HL-60 (cell line): ENCODE results near the gene HOXD4.

Source experiments
- DNase-seq, 2 experiments: peaks; one replicate each; pipeline ENCODE4 v3.0.0-alpha.2; 2010 to 2020; ENCODE audit warnings: low read depth in 1 of 2, low spot score in 1 of 2
- H3K27ac ChIP-seq: fragments of 250-450 bp; sonication (Bioruptor Pico); replicated peaks from 2 replicates; pipeline ENCODE4 v1.5.1; 2020; ENCODE audit warnings: mild to moderate bottlenecking, moderate library complexity
- H3K27me3 ChIP-seq: fragments of 250-450 bp; sonication (Bioruptor Pico); 2 replicates; pipeline ENCODE4 v1.5.1; 2021; ENCODE audit warnings: mild to moderate bottlenecking, moderate library complexity; ENCODE audit not compliant: insufficient read depth, poor library complexity, severe bottlenecking
- H3K4me3 ChIP-seq: replicated peaks from 2 replicates; pipeline ENCODE4 v1.5.1; 2011; ENCODE audit warnings: mild to moderate bottlenecking, control low read depth, low read length; ENCODE audit not compliant: insufficient read depth
- CTCF ChIP-seq: IDR thresholded peaks from one replicate; pipeline ENCODE4 v1.5.1; 2011; ENCODE audit warnings: low read length, control low read depth, inconsistent platforms; ENCODE audit not compliant: insufficient read depth
- GABPA ChIP-seq: IDR thresholded peaks from 2 replicates; pipeline ENCODE4 v1.6.1; 2012; ENCODE audit warnings: low read depth
- POLR2AphosphoS5 ChIP-seq: IDR thresholded peaks from 2 replicates; pipeline ENCODE4 v1.6.1; 2012; ENCODE audit warnings: low read depth
- REST ChIP-seq: IDR thresholded peaks from 2 replicates; pipeline ENCODE4 v1.6.1; 2012; ENCODE audit warnings: low read depth; ENCODE audit not compliant: insufficient replicate concordance
- SPI1 ChIP-seq: IDR thresholded peaks from 2 replicates; pipeline ENCODE4 v1.6.1; 2012; ENCODE audit warnings: low read depth, mild to moderate bottlenecking, borderline replicate concordance

The HOXD4 gene

GRCh38 chr2:176146101-176146500, 5.2 kb upstream of the HOXD4 start:
- H3K27me3 ChIP-seq = peaks cover 61% of the 10 kb centered on the region
- DNase-seq = no peak
- no peak overlapping the region for H3K27ac ChIP-seq
- no peak for TF ChIP-seq SPI1
- no peak for TF ChIP-seq GABPA
- TF ChIP-seq CTCF = no peak
- no peak for TF ChIP-seq POLR2AphosphoS5
- no peak for TF ChIP-seq REST
- H3K4me3 ChIP-seq = no peak overlapping the region

GRCh38 chr2:176146645-176147044, 4.7 kb upstream of the HOXD4 start:
- Histone ChIP-seq H3K27ac (no peak overlapping the region), H3K27me3 (peaks cover 63% of the 10 kb centered on the region), H3K4me3 (no peak overlapping the region)
- TF ChIP-seq REST (no peak), GABPA (no peak), CTCF (no peak), SPI1 (no peak), POLR2AphosphoS5 (no peak)
- no peak for DNase-seq

GRCh38 chr2:176147210-176147799, 4.0 kb upstream of the HOXD4 start:
- Histone ChIP-seq H3K4me3 (no peak overlapping the region), H3K27me3 (peaks cover 59% of the 10 kb centered on the region), H3K27ac (no peak overlapping the region)
- no peak for DNase-seq
- no peak for TF ChIP-seq REST
- TF ChIP-seq CTCF = no peak
- TF ChIP-seq GABPA = no peak
- TF ChIP-seq SPI1 = no peak
- no peak for TF ChIP-seq POLR2AphosphoS5
